ENCODE measurements around the gene YPEL1. TPM values are rescaled to one million over a fixed set of nuclear protein-coding genes. Genes with fewer than 3 reads are reported as not detected.

Gene YPEL1
- total and polyA plus RNA-seq, 2 of the 13 experiments (the other 11 are each of a cell fraction or from before 2014, with no cell fraction given), result 0.33 to 2.5 TPM

DNA sequence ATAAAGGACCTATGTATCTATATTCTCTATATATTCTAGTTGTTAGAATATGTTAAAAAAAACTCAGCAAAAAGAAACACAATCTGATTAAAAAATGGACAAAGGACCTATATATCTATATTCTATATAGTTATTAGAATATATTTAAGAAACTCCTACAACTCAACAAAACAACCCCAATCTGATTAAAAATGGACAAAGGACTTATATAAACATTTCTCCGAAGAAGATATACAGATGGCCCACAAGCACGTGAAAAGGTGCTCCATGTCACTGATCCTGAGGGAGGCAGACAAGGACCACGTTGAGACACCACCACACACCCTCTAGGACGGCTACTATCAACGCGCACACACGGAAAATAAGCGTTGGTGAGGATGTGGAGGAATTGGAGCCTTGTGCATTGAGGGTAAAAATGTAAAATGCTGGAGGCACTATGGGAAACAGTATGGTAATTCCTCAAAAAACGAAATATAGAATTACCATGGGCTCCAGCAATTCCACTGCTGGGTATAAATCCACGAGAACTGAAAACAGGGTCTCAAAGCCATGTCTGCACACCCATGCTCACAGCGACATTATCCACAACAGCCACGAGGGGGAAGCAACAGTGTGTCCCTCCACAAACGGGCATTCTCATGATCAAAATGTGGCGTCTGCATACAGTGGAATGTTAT, 22.7 kb downstream of the YPEL1 start (continued):
- TF ChIP-seq SOX6 (IDR thresholded peaks at IDR 0.05) (no peak), SOX6 (CRISPR knock-in tag; IDR thresholded peaks at IDR 0.05) (0 out of 2 replicates have a peak, but pooled peaks have one; percentile 16), TAF15 (IDR thresholded peaks at IDR 0.05; ENCODE audit: low read depth, low read length, poor library complexity, severe bottlenecking) (no peak), ZNF569 (CRISPR knock-in tag; IDR thresholded peaks at IDR 0.05; ENCODE audit: borderline replicate concordance) (no peak), ZNF556 (CRISPR knock-in tag; IDR thresholded peaks at IDR 0.05; ENCODE audit: borderline replicate concordance) (0 out of 2 replicates have a peak, but pooled peaks have one; percentile 35), SAP130 (CRISPR knock-in tag; IDR thresholded peaks at IDR 0.05; ENCODE audit: low read depth) (peak; percentile 42; the same call in 1 of the 2 replicates), SSRP1 (CRISPR knock-in tag; IDR thresholded peaks at IDR 0.05) (0 out of 2 replicates have a peak, but pooled peaks have one; percentile 15), ZNF30 (CRISPR knock-in tag; IDR thresholded peaks at IDR 0.05) (no peak), PHF21A (CRISPR knock-in tag; IDR thresholded peaks at IDR 0.05) (peak; percentile 32; the same call in 1 of the 2 replicates), XRCC5 (optimal IDR thresholded peaks at IDR 0.05; ENCODE audit: low read length) (peak; percentile 76), ZNF292 (CRISPR knock-in tag; IDR thresholded peaks at IDR 0.05; ENCODE audit: borderline replicate concordance, low read depth) (no peak), YY1 (IDR thresholded peaks at IDR 0.05; ENCODE audit: insufficient read depth, insufficient replicate concordance, low read depth, low read length) (peak; percentile 42), KDM2A (CRISPR knock-in tag; IDR thresholded peaks at IDR 0.05; ENCODE audit: borderline replicate concordance, low read depth) (peak; percentile 64), SMC3 (IDR thresholded peaks at IDR 0.05; ENCODE audit: low read length) (peak; percentile 75), CCDC6 (CRISPR knock-in tag; IDR thresholded peaks at IDR 0.05) (no peak), STAG1 (CRISPR knock-in tag; IDR thresholded peaks at IDR 0.05) (peak; percentile 75), RAD21 (CRISPR knock-in tag; IDR thresholded peaks at IDR 0.05) (peak; percentile 69)
- TF ChIP-seq, protein P1, sequence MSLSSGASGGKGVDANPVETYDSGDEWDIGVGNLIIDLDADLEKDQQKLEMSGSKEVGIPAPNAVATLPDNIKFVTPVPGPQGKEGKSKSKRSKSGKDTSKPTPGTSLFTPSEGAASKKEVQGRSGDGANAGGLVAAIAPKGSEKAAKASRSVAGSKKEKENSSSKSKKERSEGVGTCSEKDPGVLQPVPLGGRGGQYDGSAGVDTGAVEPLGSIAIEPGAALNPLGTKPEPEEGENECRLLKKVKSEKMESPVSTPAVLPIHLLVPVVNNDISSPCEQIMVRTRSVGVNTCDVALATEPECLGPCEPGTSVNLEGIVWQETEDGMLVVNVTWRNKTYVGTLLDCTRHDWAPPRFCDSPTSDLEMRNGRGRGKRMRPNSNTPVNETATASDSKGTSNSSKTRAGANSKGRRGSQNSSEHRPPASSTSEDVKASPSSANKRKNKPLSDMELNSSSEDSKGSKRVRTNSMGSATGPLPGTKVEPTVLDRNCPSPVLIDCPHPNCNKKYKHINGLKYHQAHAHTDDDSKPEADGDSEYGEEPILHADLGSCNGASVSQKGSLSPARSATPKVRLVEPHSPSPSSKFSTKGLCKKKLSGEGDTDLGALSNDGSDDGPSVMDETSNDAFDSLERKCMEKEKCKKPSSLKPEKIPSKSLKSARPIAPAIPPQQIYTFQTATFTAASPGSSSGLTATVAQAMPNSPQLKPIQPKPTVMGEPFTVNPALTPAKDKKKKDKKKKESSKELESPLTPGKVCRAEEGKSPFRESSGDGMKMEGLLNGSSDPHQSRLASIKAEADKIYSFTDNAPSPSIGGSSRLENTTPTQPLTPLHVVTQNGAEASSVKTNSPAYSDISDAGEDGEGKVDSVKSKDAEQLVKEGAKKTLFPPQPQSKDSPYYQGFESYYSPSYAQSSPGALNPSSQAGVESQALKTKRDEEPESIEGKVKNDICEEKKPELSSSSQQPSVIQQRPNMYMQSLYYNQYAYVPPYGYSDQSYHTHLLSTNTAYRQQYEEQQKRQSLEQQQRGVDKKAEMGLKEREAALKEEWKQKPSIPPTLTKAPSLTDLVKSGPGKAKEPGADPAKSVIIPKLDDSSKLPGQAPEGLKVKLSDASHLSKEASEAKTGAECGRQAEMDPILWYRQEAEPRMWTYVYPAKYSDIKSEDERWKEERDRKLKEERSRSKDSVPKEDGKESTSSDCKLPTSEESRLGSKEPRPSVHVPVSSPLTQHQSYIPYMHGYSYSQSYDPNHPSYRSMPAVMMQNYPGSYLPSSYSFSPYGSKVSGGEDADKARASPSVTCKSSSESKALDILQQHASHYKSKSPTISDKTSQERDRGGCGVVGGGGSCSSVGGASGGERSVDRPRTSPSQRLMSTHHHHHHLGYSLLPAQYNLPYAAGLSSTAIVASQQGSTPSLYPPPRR (CRISPR knock-in tag; IDR thresholded peaks at IDR 0.05; ENCODE audit: borderline replicate concordance), result no peak
- TF ChIP-seq, protein P2, sequence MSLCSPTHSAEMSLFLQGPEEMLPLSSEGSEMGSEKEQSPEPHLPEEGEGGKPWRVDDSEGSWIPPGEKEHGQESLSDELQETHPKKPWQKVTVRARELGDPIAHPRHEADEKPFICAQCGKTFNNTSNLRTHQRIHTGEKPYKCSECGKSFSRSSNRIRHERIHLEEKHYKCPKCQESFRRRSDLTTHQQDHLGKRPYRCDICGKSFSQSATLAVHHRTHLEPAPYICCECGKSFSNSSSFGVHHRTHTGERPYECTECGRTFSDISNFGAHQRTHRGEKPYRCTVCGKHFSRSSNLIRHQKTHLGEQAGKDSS (CRISPR knock-in tag; IDR thresholded peaks at IDR 0.05; ENCODE audit: borderline replicate concordance, low read depth), result 0 out of 2 replicates have a peak, but pooled peaks have one; percentile 51
- TF ChIP-seq, protein P3, sequence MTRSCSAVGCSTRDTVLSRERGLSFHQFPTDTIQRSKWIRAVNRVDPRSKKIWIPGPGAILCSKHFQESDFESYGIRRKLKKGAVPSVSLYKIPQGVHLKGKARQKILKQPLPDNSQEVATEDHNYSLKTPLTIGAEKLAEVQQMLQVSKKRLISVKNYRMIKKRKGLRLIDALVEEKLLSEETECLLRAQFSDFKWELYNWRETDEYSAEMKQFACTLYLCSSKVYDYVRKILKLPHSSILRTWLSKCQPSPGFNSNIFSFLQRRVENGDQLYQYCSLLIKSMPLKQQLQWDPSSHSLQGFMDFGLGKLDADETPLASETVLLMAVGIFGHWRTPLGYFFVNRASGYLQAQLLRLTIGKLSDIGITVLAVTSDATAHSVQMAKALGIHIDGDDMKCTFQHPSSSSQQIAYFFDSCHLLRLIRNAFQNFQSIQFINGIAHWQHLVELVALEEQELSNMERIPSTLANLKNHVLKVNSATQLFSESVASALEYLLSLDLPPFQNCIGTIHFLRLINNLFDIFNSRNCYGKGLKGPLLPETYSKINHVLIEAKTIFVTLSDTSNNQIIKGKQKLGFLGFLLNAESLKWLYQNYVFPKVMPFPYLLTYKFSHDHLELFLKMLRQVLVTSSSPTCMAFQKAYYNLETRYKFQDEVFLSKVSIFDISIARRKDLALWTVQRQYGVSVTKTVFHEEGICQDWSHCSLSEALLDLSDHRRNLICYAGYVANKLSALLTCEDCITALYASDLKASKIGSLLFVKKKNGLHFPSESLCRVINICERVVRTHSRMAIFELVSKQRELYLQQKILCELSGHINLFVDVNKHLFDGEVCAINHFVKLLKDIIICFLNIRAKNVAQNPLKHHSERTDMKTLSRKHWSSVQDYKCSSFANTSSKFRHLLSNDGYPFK (CRISPR knock-in tag; IDR thresholded peaks at IDR 0.05; ENCODE audit: borderline replicate concordance), result 0 out of 2 replicates have a peak, but pooled peaks have one; percentile 10
- TF ChIP-seq, protein P4, sequence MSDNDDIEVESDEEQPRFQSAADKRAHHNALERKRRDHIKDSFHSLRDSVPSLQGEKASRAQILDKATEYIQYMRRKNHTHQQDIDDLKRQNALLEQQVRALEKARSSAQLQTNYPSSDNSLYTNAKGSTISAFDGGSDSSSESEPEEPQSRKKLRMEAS (IDR thresholded peaks at IDR 0.05), result peak; percentile 21; the same call in 1 of the 2 replicates

Data from HepG2 (cell line).